GM12801 (cell line): ENCODE measurements around the gene SHROOM1.

Experiments used
- TF ChIP-seq, protein P1 (sequence below): IDR thresholded peaks from one replicate; pipeline ENCODE4 v1.5.1; 2011; ENCODE audit warnings: control low read depth; ENCODE audit not compliant: insufficient read length; ENCODE audit errors: extremely low read depth

The SHROOM1 gene, protein sequence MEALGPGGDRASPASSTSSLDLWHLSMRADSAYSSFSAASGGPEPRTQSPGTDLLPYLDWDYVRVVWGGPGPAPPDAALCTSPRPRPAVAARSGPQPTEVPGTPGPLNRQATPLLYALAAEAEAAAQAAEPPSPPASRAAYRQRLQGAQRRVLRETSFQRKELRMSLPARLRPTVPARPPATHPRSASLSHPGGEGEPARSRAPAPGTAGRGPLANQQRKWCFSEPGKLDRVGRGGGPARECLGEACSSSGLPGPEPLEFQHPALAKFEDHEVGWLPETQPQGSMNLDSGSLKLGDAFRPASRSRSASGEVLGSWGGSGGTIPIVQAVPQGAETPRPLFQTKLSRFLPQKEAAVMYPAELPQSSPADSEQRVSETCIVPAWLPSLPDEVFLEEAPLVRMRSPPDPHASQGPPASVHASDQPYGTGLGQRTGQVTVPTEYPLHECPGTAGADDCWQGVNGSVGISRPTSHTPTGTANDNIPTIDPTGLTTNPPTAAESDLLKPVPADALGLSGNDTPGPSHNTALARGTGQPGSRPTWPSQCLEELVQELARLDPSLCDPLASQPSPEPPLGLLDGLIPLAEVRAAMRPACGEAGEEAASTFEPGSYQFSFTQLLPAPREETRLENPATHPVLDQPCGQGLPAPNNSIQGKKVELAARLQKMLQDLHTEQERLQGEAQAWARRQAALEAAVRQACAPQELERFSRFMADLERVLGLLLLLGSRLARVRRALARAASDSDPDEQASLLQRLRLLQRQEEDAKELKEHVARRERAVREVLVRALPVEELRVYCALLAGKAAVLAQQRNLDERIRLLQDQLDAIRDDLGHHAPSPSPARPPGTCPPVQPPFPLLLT

DNA sequence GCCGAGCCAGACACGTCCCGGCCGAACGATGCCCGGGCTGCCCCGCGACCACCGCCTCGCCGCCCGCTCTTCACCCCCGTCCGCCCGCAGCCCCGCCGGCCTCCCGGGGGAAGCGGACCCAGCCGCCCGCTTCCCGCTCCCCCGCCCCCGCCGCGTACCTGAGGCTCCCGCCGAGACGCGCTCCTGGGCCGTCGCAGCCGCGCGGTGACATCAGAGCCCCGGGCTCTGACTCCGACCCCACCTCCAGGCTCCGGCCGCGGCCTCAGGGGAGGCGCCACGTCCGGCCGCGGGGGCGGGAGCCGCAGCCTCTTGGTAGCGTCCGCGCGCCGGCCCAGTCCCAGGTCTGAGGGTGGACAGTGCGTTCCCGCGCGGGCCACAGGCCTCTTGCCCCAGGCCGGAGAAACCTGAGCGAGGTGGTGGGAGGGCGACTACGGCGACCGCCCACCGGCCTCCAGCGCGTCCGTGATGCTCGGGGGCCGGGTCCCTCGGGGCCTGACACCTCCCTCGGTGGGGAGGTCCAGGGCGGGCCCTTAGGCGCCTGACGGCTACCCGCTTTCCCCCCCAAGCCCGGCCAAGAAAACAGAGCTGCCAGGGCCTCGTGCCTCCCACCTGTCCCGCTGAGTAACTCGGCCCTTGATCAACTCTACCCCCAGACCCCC, at the start of gene SHROOM1:
Gene SHROOM1, minus strand, starts transcription at position 212 of the 659 bp plus-strand sequence. CDS start 4,507 bp downstream, outside the sequence.
- TF ChIP-seq, protein P1, sequence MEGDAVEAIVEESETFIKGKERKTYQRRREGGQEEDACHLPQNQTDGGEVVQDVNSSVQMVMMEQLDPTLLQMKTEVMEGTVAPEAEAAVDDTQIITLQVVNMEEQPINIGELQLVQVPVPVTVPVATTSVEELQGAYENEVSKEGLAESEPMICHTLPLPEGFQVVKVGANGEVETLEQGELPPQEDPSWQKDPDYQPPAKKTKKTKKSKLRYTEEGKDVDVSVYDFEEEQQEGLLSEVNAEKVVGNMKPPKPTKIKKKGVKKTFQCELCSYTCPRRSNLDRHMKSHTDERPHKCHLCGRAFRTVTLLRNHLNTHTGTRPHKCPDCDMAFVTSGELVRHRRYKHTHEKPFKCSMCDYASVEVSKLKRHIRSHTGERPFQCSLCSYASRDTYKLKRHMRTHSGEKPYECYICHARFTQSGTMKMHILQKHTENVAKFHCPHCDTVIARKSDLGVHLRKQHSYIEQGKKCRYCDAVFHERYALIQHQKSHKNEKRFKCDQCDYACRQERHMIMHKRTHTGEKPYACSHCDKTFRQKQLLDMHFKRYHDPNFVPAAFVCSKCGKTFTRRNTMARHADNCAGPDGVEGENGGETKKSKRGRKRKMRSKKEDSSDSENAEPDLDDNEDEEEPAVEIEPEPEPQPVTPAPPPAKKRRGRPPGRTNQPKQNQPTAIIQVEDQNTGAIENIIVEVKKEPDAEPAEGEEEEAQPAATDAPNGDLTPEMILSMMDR: no peak

DNA sequence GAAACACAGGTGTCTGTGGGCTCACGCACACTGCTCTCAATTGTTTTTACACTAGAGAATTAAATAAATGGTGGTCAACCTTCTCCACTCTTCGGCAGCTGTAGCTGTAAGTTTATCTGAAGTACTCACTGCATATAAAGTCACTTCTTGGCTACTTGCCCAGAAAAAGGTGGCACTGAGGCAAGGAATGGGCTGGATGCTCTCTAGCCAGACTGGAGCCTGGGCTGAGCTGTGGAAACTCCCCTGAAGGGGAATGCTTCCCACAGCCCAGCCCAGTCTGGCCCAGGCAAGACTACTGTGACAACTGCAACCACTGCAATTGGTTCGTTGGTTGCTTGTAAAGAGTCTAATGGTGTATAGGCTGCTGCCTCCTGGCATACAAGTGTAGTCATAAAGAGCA, 47.5 kb upstream of the SHROOM1 start:
- TF ChIP-seq, protein P1: no peak

DNA sequence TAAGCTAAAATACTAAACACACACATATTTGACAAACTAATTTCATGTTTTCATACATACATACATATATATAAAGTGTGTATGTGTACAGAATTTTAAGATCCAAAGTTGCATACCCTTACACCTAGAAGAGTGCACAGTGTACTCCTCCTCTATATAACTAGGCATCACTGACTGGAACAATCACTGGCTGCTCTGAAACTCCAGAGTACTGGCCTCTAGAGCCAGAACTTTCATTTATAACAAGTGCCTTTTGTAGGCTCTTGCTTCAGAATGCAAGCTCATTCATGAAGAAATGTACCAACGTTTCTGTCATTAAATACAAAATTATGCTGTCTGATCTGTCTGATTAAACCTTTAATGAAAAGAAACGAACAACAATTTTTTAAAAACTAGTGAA, 47.0 kb upstream of the SHROOM1 start:
- TF ChIP-seq, protein P1: no peak

DNA sequence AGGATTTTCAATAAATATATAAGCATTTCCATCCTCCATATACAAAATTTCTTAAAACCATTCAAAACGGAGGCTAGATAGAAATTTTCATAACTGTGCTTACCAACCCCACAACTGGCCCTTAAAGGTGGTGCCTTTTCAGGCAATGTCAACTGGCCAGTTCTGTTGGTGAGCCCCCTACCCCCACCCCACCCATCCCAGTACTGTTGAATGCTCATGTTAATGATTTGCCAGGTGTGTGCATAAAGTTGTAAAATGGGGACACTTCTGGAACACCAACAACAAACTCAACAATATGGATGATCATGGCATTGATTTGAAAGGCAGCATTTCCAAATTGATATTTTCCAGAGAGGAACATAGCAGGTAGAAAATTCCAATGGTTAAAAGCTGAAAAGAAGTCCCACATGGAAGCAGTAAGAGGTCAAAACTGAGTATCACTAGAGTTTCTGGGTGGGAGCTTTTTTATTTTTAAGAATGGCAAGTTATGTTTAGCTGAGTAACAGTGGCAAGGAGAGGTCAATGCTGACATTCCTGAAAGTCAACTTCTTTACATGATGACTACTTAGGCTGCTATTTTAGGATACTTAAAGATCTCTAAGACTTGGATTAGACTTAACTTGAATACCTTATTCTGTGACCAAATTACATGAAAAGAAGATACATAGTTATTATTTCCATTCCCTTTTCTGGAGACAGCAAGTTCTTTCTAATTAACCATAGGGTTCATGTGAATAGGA, 45.7 kb upstream of the SHROOM1 start:
- TF ChIP-seq, protein P1: no peak

DNA sequence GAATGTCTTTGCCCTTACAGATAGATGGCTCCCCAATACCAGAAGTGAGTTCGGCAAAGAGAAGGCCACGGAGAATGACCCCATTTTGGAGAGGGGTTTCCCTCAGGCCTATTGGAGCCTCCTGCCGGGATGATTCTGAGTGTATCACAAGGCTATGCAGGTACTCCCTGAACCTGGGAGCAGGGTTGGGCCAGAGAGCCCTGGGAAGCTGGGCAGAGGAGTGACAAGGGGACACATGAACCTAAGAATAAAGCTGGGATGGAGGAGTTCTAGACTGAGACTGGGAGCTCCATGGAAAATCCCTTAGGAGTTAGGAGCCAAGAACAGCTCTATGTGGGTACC, 43.5 kb upstream of the SHROOM1 start:
- TF ChIP-seq, protein P1: no peak

DNA sequence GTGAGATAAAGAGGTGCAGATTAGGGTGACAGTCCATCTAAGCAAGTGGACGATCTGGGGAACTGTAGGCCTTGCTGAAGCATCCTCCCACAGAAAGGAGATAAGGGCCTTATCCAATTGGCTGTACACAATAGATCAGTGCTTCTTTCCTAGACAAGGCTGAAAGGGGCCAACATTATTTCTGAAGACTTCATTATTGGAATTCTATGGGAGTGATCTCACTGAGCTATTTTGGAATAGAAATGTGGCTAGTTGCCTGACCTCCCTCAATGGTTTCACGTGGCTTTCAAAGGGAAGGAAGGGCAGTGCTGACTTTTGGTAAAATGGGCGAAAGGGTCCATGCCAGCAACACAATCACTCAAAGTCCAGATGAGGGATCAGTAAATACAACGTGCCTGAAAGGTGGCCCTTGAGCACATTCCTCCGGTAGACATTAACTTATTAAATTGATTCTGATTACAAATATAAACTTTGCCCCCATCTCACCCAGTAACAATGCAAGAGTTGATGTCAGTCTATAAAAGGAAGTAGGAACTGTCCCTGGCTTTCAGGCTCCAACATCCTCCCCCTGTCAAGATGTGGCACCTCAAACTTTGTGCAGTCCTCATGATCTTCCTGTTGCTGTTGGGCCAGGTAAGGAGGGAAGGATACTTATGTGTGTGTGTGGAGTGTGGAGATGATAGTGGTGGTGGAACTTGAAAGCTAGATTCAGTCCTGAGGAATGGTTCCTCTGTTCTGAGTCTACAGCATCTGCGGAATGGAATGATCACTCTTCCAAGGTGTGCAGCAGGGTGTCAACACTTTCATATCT, 42.9 kb upstream of the SHROOM1 start, which contains the start of gene LEAP2:
Gene LEAP2, plus strand, starts transcription at position 550 of the 811 bp plus-strand sequence. Its CDS starts 27 bp downstream, at position 577.
- TF ChIP-seq, protein P1: no peak
